HL-60 (cell line): Measurements from ENCODE around the gene TMEM176B.

ENCODE experiments used
- DNase-seq, 2 experiments: peaks; one replicate each; pipeline ENCODE4 v3.0.0-alpha.2; 2010 to 2020; ENCODE audit warnings: low read depth in 1 of 2, low spot score in 1 of 2
- H3K27ac ChIP-seq: fragments of 250-450 bp; sonication (Bioruptor Pico); replicated peaks from 2 replicates; pipeline ENCODE4 v1.5.1; 2020; ENCODE audit warnings: mild to moderate bottlenecking, moderate library complexity
- H3K27me3 ChIP-seq: fragments of 250-450 bp; sonication (Bioruptor Pico); 2 replicates; pipeline ENCODE4 v1.5.1; 2021; ENCODE audit warnings: mild to moderate bottlenecking, moderate library complexity; ENCODE audit not compliant: insufficient read depth, poor library complexity, severe bottlenecking
- H3K4me3 ChIP-seq: replicated peaks from 2 replicates; pipeline ENCODE4 v1.5.1; 2011; ENCODE audit warnings: mild to moderate bottlenecking, control low read depth, low read length; ENCODE audit not compliant: insufficient read depth
- CTCF ChIP-seq: IDR thresholded peaks from one replicate; pipeline ENCODE4 v1.5.1; 2011; ENCODE audit warnings: low read length, control low read depth, inconsistent platforms; ENCODE audit not compliant: insufficient read depth
- GABPA ChIP-seq: IDR thresholded peaks from 2 replicates; pipeline ENCODE4 v1.6.1; 2012; ENCODE audit warnings: low read depth
- POLR2AphosphoS5 ChIP-seq: IDR thresholded peaks from 2 replicates; pipeline ENCODE4 v1.6.1; 2012; ENCODE audit warnings: low read depth
- REST ChIP-seq: IDR thresholded peaks from 2 replicates; pipeline ENCODE4 v1.6.1; 2012; ENCODE audit warnings: low read depth; ENCODE audit not compliant: insufficient replicate concordance
- SPI1 ChIP-seq: IDR thresholded peaks from 2 replicates; pipeline ENCODE4 v1.6.1; 2012; ENCODE audit warnings: low read depth, mild to moderate bottlenecking, borderline replicate concordance

Gene TMEM176B

DNA sequence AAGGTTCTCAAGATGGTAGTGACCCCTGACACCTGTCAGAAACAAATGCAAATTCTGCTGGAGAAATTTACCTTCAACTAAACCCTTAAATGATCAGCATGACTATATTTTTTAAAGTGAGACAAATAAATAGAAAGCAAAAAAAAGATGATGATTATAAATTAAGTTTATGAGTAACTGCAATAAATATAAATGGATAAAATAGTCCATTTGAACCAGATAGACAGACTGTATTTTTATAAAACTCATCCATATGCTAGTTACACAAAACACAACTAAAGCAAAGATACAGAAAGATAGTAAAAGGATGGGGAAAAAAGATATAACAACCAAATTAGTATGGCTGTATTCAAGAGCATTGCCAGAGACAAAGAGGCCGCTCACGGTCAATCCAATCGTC, 6.3 kb upstream of the TMEM176B start:
- TF ChIP-seq SPI1, result no peak
- no peak for TF ChIP-seq GABPA
- no peak for TF ChIP-seq REST
- TF ChIP-seq CTCF, result no peak
- no peak for TF ChIP-seq POLR2AphosphoS5
- H3K27ac ChIP-seq, result no peak overlapping the region
- H3K4me3 ChIP-seq, result no peak overlapping the region
- peaks cover 7% of the 10 kb centered on the region for H3K27me3 ChIP-seq
- DNase-seq, result no peak

DNA sequence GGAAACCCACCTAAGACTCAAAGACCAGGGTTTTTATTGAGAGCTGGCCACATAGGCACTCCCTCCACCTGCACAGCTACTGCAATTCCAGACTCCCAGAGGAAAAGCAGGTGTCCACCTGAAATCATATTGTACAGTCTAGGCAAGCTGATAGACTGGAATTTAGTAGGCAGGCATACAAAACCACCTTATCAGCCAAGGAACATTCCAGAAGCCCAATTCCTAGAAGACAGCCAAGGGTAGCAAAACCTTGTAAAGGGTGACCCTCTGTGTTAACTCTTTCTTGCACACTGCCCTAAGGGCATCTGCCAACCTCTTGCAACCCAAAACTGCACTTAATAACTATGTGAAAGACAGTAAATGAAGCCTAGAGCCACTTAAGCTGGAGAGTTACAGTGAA, 5.7 kb upstream of the TMEM176B start:
- no peak overlapping the region for H3K4me3 ChIP-seq
- H3K27ac ChIP-seq, result no peak overlapping the region
- peaks cover 13% of the 10 kb centered on the region for H3K27me3 ChIP-seq
- DNase-seq, result no peak
- TF ChIP-seq REST (no peak), GABPA (no peak), POLR2AphosphoS5 (no peak), SPI1 (no peak), CTCF (no peak)

DNA sequence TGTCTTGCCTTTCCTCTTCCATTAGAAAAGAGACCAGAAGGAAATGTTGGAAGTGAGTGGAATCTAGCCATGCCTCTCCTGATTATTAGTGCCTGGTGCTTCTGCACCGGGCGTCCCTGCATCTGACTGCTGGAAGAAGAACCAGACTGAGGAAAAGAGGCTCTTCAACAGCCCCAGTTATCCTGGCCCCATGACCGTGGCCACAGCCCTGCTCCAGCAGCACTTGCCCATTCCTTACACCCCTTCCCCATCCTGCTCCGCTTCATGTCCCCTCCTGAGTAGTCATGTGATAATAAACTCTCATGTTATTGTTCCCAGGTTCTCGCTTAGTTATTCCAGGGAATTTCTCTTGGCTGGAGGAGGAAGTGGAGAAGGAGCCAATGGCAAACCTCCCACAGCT, 4.6 kb upstream of the TMEM176B start:
- no peak for DNase-seq
- Histone ChIP-seq H3K27ac (no peak overlapping the region), H3K27me3 (peaks cover 19% of the 10 kb centered on the region), H3K4me3 (no peak overlapping the region)
- TF ChIP-seq SPI1, result no peak
- no peak for TF ChIP-seq GABPA
- no peak for TF ChIP-seq REST
- no peak for TF ChIP-seq POLR2AphosphoS5
- no peak for TF ChIP-seq CTCF
